CD8-positive, alpha-beta memory T cell (primary cell): Measurements from ENCODE around the gene PRDM16. TPM values are rescaled to one million over a fixed set of nuclear protein-coding genes. Genes with fewer than 3 reads are reported as not detected.
A peak's percentile ranks its signal among the peaks of the same experiment; 100 is the strongest.

ENCODE experiments used
- CTCF ChIA-PET: fragments of 350-600 bp; sonication (Branson Sonifier 250); formaldehyde crosslinking; loops from one replicate; lab custom pipeline; 2021; ENCODE audit warnings: antibody characterized with exemption; lab: Charles Lee
- POLR2A ChIA-PET: fragments of 350-600 bp; sonication (Branson Sonifier 250); formaldehyde crosslinking; loops from one replicate; lab custom pipeline; 2021; ENCODE audit warnings: antibody characterized with exemption; lab: Charles Lee
- DNase-seq, 5 donors: peaks; one replicate each; pipeline versions ENCODE4 v3.0.0 to v3.0.0-alpha.2; 2020 to 2022; ENCODE audit warnings: mixed read lengths in 1 of 5
- H3K27ac ChIP-seq: one replicate; pipeline ENCODE4 v1.7.0; 2013; ENCODE audit warnings: low read depth, mild to moderate bottlenecking, low read length, moderate library complexity
- H3K27me3 ChIP-seq: 2 replicates; pipeline ENCODE4 v1.7.0; 2013; ENCODE audit warnings: low read length, mild to moderate bottlenecking; ENCODE audit not compliant: insufficient read depth, poor library complexity, severe bottlenecking
- H3K36me3 ChIP-seq: 2 replicates; pipeline ENCODE4 v1.7.0; 2013; ENCODE audit warnings: mild to moderate bottlenecking, low read length, moderate library complexity; ENCODE audit not compliant: insufficient read depth
- H3K4me1 ChIP-seq: 2 replicates; pipeline ENCODE4 v1.7.0; 2013; ENCODE audit warnings: mild to moderate bottlenecking, low read length, moderate library complexity; ENCODE audit not compliant: insufficient read depth
- H3K4me3 ChIP-seq: 2 replicates; pipeline ENCODE4 v1.7.0; 2013; ENCODE audit warnings: mild to moderate bottlenecking, low read length
- H3K9me3 ChIP-seq: 2 replicates; pipeline ENCODE4 v1.7.0; 2013; ENCODE audit warnings: mild to moderate bottlenecking, low read length
- H3K27ac Mint-ChIP-seq, 8 donors: one replicate each; pipeline ENCODE4 v1.8.0; 2020 to 2021; ENCODE audit warnings: mixed read lengths in 8 of 8, mild to moderate bottlenecking in 6 of 8, inconsistent platforms in 3 of 8, moderate library complexity in 3 of 8
- H3K27me3 Mint-ChIP-seq, 2 donors: one replicate each; pipeline ENCODE4 v1.8.0; 2020 to 2021; ENCODE audit warnings: mixed read lengths in 2 of 2, mild to moderate bottlenecking in 1 of 2, moderate library complexity in 1 of 2
- H3K36me3 Mint-ChIP-seq, 3 donors: one replicate each; pipeline ENCODE4 v1.8.0; 2020 to 2021; ENCODE audit warnings: mixed read lengths in 3 of 3, inconsistent platforms in 1 of 3, mild to moderate bottlenecking in 1 of 3
- H3K4me1 Mint-ChIP-seq, 3 donors: one replicate each; pipeline ENCODE4 v1.8.0; 2020 to 2021; ENCODE audit warnings: mixed read lengths in 3 of 3, inconsistent platforms in 1 of 3, mild to moderate bottlenecking in 1 of 3
- H3K4me3 Mint-ChIP-seq, 7 donors: one replicate each; pipeline ENCODE4 v1.8.0; 2020 to 2021; ENCODE audit warnings: mixed read lengths in 7 of 7, mild to moderate bottlenecking in 6 of 7, moderate library complexity in 4 of 7, inconsistent platforms in 2 of 7
- H3K9me3 Mint-ChIP-seq, 5 donors: one replicate each; pipeline ENCODE4 v1.8.0; 2020 to 2022; ENCODE audit warnings: mixed read lengths in 5 of 5, mild to moderate bottlenecking in 3 of 5, moderate library complexity in 2 of 5, inconsistent platforms in 1 of 5
- polyA plus RNA-seq: library from polyadenylated mRNA; unstranded; fragments of 300-500 nt; fragmentation: Illumina TruSeq; gene quantifications from one replicate; pipeline ENCODE4 v1.2.3, GENCODE V29; 2021
- total RNA-seq, 2 experiments: library from RNA; stranded (reverse); gene quantifications; one replicate each; pipeline ENCODE4 v1.2.3, GENCODE V29; 2021

Gene PRDM16
- total and polyA plus RNA-seq, 3 experiments from 2014 or later: not detected

GRCh38 chr1:3262681-3263286, 193.8 kb downstream of the PRDM16 start:
- CTCF ChIA-PET: no interaction called here

GRCh38 chr1:3263790-3264189, 194.8 kb downstream of the PRDM16 start:
- Histone ChIP-seq H3K36me3 (no peaks in the 10 kb centered on the region), H3K9me3 (no peaks in the 10 kb centered on the region), H3K4me3 (no peak overlapping the region), H3K4me1 (no peaks in the 10 kb centered on the region), H3K27ac (no peak overlapping the region), H3K27me3 (no peaks in the 10 kb centered on the region)
- Mint-ChIP-seq H3K4me1 (no peaks in the 10 kb centered on the region), H3K27me3 (peaks cover 1 to 3% of the 10 kb centered on the region in 2 donors), H3K27ac (no peak overlapping the region), H3K36me3 (no peaks in the 10 kb centered on the region), H3K9me3 (peaks cover 0 to 2% (median 0%) of the 10 kb centered on the region in 5 donors), H3K4me3 (no peak overlapping the region)
- DNase-seq: no peak
- ChIA-PET POLR2A (no interaction called here), CTCF (no interaction called here)

More at GRCh38 chr1:3262681-3263286, 193.8 kb downstream of the PRDM16 start:
- Histone ChIP-seq H3K4me1 (no peaks in the 10 kb centered on the region), H3K36me3 (no peaks in the 10 kb centered on the region), H3K9me3 (no peaks in the 10 kb centered on the region), H3K27me3 (no peaks in the 10 kb centered on the region), H3K27ac (no peak overlapping the region), H3K4me3 (no peak overlapping the region)
- H3K4me3 Mint-ChIP-seq: no peak overlapping the region
- no peaks in the 10 kb centered on the region for H3K4me1 Mint-ChIP-seq
- peaks cover 0 to 2% (median 0%) of the 10 kb centered on the region in 5 donors for H3K9me3 Mint-ChIP-seq
- POLR2A ChIA-PET: no interaction called here
- no peak overlapping the region for H3K27ac Mint-ChIP-seq
- DNase-seq: no peak
- H3K36me3 Mint-ChIP-seq: no peaks in the 10 kb centered on the region
- H3K27me3 Mint-ChIP-seq: peaks cover 3 to 7% of the 10 kb centered on the region in 2 donors

DNA sequence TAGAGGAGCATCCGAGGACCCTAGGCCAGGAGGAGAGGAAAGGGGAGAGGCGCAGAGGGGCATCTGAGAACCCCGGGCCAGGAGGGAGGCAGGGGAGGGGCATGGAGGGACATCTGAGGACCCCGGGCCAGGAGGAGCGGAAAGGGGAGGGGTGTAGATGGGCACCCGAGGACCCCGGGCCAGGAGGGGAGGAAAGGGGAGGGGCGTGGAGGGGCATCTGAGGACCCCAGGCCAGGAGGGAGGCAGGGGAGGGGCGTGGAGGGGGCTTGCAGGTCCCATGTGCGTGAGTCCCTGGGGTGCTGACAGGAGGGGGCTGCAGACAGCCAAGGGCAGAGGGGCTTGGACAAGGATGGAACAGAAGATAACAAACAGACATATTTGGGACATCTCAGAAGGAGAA, 195.5 kb downstream of the PRDM16 start:
- Mint-ChIP-seq H3K36me3 (no peaks in the 10 kb centered on the region), H3K9me3 (peaks cover 0 to 2% (median 0%) of the 10 kb centered on the region in 5 donors), H3K4me1 (no peaks in the 10 kb centered on the region), H3K27me3 (peaks cover 3% of the 10 kb centered on the region in 2 donors), H3K4me3 (no peak overlapping the region), H3K27ac (peak overlapping the region in 1 of 8 donors; percentile 78)
- ChIA-PET CTCF (no interaction called here), POLR2A (no interaction called here)
- Histone ChIP-seq H3K27me3 (no peaks in the 10 kb centered on the region), H3K36me3 (no peaks in the 10 kb centered on the region), H3K4me3 (no peak overlapping the region), H3K9me3 (no peaks in the 10 kb centered on the region), H3K27ac (no peak overlapping the region), H3K4me1 (no peaks in the 10 kb centered on the region)
- no peak for DNase-seq

GRCh38 chr1:3265835-3266805, 197.1 kb downstream of the PRDM16 start:
- DNase-seq: no peak
- Mint-ChIP-seq H3K36me3 (no peaks in the 10 kb centered on the region), H3K9me3 (no peaks in the 10 kb centered on the region), H3K27me3 (peaks cover 3% of the 10 kb centered on the region in 2 donors), H3K4me1 (no peaks in the 10 kb centered on the region), H3K27ac (no peak overlapping the region), H3K4me3 (no peak overlapping the region)
- POLR2A ChIA-PET: no interaction called here
- Histone ChIP-seq H3K36me3 (no peaks in the 10 kb centered on the region), H3K4me1 (no peaks in the 10 kb centered on the region), H3K27me3 (no peaks in the 10 kb centered on the region), H3K4me3 (no peak overlapping the region), H3K9me3 (no peaks in the 10 kb centered on the region), H3K27ac (no peak overlapping the region)
- CTCF ChIA-PET: no interaction called here

DNA sequence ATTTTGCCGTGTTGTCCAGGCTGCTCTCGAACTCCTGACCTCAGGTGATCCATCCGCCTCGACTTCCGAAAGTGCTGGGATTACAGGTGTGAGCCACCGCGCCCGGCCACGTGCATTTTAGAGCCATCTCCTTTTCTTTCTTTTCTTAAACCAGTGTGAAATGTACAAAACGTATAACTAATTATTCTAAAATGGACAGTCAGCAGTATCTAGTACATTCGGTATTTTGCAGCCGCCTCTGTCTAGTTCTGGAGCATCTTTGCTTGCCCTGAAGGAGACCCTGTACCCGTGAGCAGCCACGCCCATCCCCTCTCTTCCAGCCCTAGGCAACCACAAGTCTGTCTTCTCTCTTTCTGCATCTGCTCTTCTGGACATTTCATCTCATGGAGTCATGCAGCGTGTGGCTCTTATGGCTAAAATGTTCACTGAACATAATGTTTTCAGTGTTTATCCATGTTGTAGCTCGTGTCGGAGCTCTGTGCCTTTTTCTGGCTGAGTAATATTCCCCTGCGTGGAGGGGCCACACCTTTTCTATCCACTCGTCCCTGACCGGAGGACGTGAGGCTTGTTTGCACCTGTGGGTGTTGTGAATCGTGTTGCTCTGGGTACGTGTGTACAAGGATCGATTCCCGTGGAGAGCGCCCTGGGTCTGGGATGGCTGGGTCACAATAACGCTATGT, 198.0 kb downstream of the PRDM16 start:
- POLR2A ChIA-PET: no interaction called here
- Mint-ChIP-seq H3K36me3 (no peaks in the 10 kb centered on the region), H3K27ac (no peak overlapping the region)

DNA sequence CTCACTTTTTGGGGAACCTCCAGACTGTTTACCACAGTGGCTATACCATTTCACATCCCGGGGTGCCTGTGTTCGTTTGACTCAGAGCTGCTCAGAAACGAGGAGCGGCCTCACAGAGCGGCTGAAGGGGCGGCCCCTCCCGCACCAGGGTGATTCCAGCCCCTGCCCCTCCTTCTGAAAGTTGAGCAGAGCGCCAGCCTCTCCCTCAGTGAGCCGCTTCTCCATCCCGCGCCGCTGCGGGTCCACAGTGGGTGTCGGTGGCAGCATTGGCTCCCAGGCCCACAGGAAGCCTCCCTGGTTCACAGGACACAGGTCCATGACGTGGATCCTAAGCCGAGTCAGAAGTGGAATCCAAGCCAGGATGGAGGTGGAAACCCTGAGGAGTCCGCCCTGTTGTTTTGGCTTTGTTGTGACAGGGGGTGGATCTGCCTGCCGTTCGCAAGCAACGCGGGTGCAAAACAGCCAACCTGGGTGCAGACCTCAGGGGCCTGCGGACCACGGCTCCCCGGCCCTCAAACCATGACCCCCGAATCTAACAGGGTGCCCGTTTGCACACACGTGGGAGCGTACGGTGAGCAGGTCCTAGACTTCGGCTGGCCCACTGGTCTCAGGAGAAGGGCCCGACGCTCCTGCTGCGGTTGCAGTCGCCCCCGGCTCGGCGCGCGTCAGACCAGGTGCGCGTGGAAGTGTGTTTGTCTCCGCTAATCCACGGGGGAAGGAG, 198.7 kb downstream of the PRDM16 start:
- Mint-ChIP-seq H3K4me3 (no peak overlapping the region), H3K36me3 (no peaks in the 10 kb centered on the region), H3K27me3 (peaks cover 3% of the 10 kb centered on the region in 2 donors), H3K27ac (no peak overlapping the region), H3K9me3 (no peaks in the 10 kb centered on the region), H3K4me1 (no peaks in the 10 kb centered on the region)
- Histone ChIP-seq H3K4me1 (no peaks in the 10 kb centered on the region), H3K4me3 (no peak overlapping the region), H3K27me3 (no peaks in the 10 kb centered on the region), H3K27ac (no peak overlapping the region), H3K36me3 (no peaks in the 10 kb centered on the region), H3K9me3 (no peaks in the 10 kb centered on the region)
- CTCF ChIA-PET: no interaction called here
- no peak for DNase-seq
- POLR2A ChIA-PET: no interaction called here

More for the DNA sequence above, 198.0 kb downstream of the PRDM16 start:
- no peaks in the 10 kb centered on the region for H3K27me3 ChIP-seq
- H3K4me1 ChIP-seq: no peaks in the 10 kb centered on the region
- Mint-ChIP-seq H3K4me1 (no peaks in the 10 kb centered on the region), H3K27me3 (peaks cover 3% of the 10 kb centered on the region in 2 donors), H3K4me3 (no peak overlapping the region), H3K9me3 (no peaks in the 10 kb centered on the region)
- H3K4me3 ChIP-seq: no peak overlapping the region
- no peak for DNase-seq
- CTCF ChIA-PET: no interaction called here
- H3K9me3 ChIP-seq: no peaks in the 10 kb centered on the region
- no peaks in the 10 kb centered on the region for H3K36me3 ChIP-seq
- no peak overlapping the region for H3K27ac ChIP-seq

- H3K4me1 Mint-ChIP-seq: no peaks in the 10 kb centered on the region
- H3K4me3 ChIP-seq: no peak overlapping the region
- H3K36me3 ChIP-seq: no peaks in the 10 kb centered on the region
- H3K4me3 Mint-ChIP-seq: no peak overlapping the region
- POLR2A ChIA-PET: no interaction called here
- peaks cover 3% of the 10 kb centered on the region in 2 donors for H3K27me3 Mint-ChIP-seq
- DNase-seq: no peak
- no peaks in the 10 kb centered on the region for H3K36me3 Mint-ChIP-seq
- no peaks in the 10 kb centered on the region for H3K9me3 Mint-ChIP-seq
- no peak overlapping the region for H3K27ac ChIP-seq
- no peaks in the 10 kb centered on the region for H3K4me1 ChIP-seq
- no peak overlapping the region for H3K27ac Mint-ChIP-seq
- no peaks in the 10 kb centered on the region for H3K9me3 ChIP-seq
- CTCF ChIA-PET: no interaction called here
- no peaks in the 10 kb centered on the region for H3K27me3 ChIP-seq
Observed at GRCh38 chr1:3268281-3268680, 199.3 kb downstream of the PRDM16 start.
